Measurements from ENCODE around the gene PRC1. TPM values are rescaled to one million over a fixed set of nuclear protein-coding genes. Genes with fewer than 3 reads are reported as not detected.

PRC1 gene, protein sequence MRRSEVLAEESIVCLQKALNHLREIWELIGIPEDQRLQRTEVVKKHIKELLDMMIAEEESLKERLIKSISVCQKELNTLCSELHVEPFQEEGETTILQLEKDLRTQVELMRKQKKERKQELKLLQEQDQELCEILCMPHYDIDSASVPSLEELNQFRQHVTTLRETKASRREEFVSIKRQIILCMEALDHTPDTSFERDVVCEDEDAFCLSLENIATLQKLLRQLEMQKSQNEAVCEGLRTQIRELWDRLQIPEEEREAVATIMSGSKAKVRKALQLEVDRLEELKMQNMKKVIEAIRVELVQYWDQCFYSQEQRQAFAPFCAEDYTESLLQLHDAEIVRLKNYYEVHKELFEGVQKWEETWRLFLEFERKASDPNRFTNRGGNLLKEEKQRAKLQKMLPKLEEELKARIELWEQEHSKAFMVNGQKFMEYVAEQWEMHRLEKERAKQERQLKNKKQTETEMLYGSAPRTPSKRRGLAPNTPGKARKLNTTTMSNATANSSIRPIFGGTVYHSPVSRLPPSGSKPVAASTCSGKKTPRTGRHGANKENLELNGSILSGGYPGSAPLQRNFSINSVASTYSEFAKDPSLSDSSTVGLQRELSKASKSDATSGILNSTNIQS
- 51.7 to 59.1 TPM (median 56.9 TPM) in 3 replicates for total RNA-seq

DNA sequence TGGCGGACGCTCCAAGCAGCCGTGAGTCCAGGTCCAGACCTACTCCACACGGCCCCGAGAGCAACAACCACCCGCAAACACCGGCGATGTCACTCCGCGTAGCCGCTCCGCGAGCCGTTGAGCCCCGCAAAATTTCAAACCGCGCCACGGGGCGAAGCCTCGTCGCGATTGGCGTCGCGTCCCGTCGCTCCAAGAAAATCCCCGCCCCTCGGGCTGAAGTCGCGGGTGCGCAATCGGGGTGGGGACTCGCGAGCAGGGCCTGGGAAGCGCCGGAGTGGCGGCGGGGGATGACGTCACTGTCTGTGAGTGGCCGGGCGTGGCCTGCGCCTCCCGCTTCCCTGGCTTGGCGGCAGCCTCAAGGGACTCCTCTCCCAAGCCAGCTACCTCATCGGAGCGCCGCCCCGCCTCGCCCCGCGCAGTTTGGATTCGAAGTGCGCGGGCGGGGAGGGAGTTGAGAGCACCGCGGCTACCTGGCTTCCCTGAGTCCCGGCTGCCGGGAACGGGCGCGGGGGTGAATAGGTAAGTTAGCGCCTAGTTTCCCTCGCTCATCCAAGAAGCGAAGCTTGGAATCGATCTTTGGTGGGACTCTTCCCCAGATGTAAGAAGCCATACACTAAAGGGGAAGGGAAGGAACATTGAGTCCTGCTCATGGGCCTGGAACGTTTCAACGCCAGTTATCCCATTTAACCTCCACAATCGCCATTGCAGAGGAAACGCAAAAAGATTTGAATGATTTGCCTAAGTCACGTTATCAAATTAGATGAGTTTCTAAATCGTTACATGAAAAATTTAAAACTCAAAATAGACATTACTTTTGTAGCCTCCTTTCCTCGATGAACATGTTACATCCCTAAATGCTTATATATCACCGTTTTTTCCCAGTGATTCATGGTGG lies at the start of gene PRC1:
Gene PRC1, minus strand, starts transcription at position 119 of the 895 bp plus-strand sequence. Its CDS starts 118 bp downstream, at position 1.
- TF ChIP-seq, protein P1, sequence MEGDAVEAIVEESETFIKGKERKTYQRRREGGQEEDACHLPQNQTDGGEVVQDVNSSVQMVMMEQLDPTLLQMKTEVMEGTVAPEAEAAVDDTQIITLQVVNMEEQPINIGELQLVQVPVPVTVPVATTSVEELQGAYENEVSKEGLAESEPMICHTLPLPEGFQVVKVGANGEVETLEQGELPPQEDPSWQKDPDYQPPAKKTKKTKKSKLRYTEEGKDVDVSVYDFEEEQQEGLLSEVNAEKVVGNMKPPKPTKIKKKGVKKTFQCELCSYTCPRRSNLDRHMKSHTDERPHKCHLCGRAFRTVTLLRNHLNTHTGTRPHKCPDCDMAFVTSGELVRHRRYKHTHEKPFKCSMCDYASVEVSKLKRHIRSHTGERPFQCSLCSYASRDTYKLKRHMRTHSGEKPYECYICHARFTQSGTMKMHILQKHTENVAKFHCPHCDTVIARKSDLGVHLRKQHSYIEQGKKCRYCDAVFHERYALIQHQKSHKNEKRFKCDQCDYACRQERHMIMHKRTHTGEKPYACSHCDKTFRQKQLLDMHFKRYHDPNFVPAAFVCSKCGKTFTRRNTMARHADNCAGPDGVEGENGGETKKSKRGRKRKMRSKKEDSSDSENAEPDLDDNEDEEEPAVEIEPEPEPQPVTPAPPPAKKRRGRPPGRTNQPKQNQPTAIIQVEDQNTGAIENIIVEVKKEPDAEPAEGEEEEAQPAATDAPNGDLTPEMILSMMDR (IDR thresholded peaks at IDR 0.05; ENCODE audit: unreplicated experiment), result no peak
- Mint-ChIP-seq H3K4me3 (peak within 1 kb of the TSS; percentile 100), H3K4me1 (peaks cover 17% of the 10 kb centered on the region), H3K27me3 (ENCODE audit: low read depth) (no peaks in the 10 kb centered on the region), H3K9me3 (no peaks in the 10 kb centered on the region), H3K27ac (peak within 1 kb of the TSS; percentile 100), H3K36me3 (peaks cover 16% of the 10 kb centered on the region)
- DNase-seq (ENCODE audit: low spot score in 2 of 2, unreplicated experiment in 2 of 2), result peak; percentile 99 to 100

DNA sequence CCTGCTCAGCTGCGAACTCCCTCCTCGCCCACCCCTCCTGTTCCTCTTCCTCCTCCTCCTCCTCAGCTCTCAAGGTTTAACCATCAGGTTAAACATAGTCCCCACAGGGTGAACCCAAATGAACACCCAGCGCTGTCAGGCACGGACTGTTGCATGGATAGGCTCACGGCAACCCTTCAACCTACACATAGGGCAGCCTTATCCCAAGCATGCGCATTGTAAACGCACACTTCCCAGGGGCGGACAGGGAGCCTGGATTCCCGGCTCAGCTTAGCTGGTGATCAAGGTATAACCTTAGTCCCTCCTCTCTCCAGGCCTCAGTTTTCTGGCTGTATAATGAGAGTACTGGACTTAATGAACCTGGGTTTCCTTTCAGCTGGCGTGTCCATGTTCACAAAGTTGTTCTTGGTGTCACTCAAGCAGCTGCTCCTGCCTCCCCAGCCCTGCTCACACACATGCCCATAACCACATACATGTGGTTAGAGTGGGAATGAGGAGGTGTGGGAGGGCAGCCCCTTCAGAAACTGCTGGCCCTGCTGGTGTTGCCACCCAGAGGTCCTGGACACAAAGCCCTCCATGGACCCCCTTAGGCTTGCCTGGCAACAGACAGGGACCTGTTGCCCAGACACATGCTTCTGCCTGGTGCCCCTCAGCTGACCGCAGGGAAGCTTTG lies 49.0 kb upstream of the PRC1 start:
- no peaks in the 10 kb centered on the region for H3K36me3 Mint-ChIP-seq
- no peak for DNase-seq (ENCODE audit: low spot score in 2 of 2, unreplicated experiment in 2 of 2)
- H3K27me3 Mint-ChIP-seq (ENCODE audit: low read depth), result peaks cover 17% of the 10 kb centered on the region
- no peak overlapping the region for H3K4me3 Mint-ChIP-seq
- no peak overlapping the region for H3K27ac Mint-ChIP-seq
- TF ChIP-seq, protein P1 (IDR thresholded peaks at IDR 0.05; ENCODE audit: unreplicated experiment), result no peak
- H3K4me1 Mint-ChIP-seq, result no peaks in the 10 kb centered on the region
- H3K9me3 Mint-ChIP-seq, result no peaks in the 10 kb centered on the region

DNA sequence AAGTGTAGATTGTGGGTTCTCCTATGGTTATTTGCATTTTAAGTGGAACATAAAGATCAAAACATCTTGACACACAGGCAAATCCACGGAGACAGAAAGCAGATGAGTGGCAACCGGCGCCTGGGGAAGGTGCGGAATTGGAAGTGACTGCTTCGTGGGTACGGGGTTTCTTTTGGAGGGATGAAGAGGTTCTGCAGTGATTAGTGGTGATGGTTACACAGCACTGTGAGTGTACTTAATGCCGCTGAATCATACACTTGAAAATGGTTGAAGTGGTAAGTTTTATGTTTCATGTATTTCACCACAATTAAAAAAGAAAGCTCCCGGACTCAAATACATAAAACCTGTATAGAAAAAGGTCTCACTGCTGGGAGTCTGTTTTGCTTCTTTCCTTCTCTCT lies 46.5 kb upstream of the PRC1 start:
- DNase-seq (ENCODE audit: low spot score in 2 of 2, unreplicated experiment in 2 of 2), result no peak
- H3K36me3 Mint-ChIP-seq, result no peaks in the 10 kb centered on the region
- H3K9me3 Mint-ChIP-seq, result no peaks in the 10 kb centered on the region
- TF ChIP-seq, protein P1 (IDR thresholded peaks at IDR 0.05; ENCODE audit: unreplicated experiment), result no peak
- H3K27me3 Mint-ChIP-seq (ENCODE audit: low read depth), result peaks cover 17% of the 10 kb centered on the region
- H3K27ac Mint-ChIP-seq, result no peak overlapping the region
- no peaks in the 10 kb centered on the region for H3K4me1 Mint-ChIP-seq
- H3K4me3 Mint-ChIP-seq, result no peak overlapping the region

DNA sequence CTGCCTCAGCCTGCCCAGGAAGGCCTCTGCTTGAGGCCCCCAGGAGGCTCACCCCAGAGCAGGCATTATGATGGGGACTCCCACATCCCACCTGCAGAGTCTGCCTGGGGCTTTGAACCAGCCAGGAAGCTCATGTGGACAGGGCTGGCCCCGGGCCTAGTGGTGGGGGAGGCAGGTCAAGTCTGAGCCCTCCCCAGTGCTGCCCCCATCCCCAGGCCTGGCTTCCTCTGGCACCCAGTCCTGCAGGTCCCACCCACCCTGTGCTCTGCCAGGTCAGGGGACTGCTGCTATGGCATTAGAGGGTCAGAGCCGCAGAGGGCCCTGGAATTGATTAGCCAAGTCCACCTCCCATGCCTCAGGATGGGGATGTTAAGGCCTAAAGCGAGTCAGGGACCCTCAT lies 45.7 kb upstream of the PRC1 start:
- TF ChIP-seq, protein P1 (IDR thresholded peaks at IDR 0.05; ENCODE audit: unreplicated experiment), result no peak
- Mint-ChIP-seq H3K9me3 (no peaks in the 10 kb centered on the region), H3K27me3 (ENCODE audit: low read depth) (peaks cover 22% of the 10 kb centered on the region), H3K4me1 (no peaks in the 10 kb centered on the region), H3K4me3 (no peak overlapping the region), H3K36me3 (no peaks in the 10 kb centered on the region), H3K27ac (no peak overlapping the region)
- DNase-seq (ENCODE audit: low spot score in 2 of 2, unreplicated experiment in 2 of 2), result no peak
